SK-N-SH treated with all-trans-retinoic acid at 6 μM for 48 hours (cell line): ENCODE measurements around the gene RPTN.

Experiments used
- ARNTL ChIP-seq: fragments of 450-650 bp; formaldehyde crosslinking; IDR thresholded peaks from 2 replicates; pipeline ENCODE4 v1.5.0; 2020; ENCODE audit warnings: low read depth, mild to moderate bottlenecking, moderate library complexity, borderline replicate concordance
- POU6F1 ChIP-seq: fragments of 250-450 bp; sonication (Bioruptor Pico); IDR thresholded peaks from 2 replicates; pipeline ENCODE4 v1.8.0; 2021; ENCODE audit warnings: low read depth, mild to moderate bottlenecking, moderate library complexity, borderline replicate concordance
- RARB ChIP-seq: fragments of 250-450 bp; sonication (Bioruptor Pico); IDR thresholded peaks from 2 replicates; pipeline ENCODE4 v1.8.0; 2021; ENCODE audit warnings: mild to moderate bottlenecking, moderate library complexity
- TCF4 ChIP-seq: fragments of 250-450 bp; sonication (Bioruptor Pico); IDR thresholded peaks from 2 replicates; pipeline ENCODE4 v1.8.0; 2021; ENCODE audit warnings: mild to moderate bottlenecking, moderate library complexity, borderline replicate concordance
- TOX ChIP-seq: fragments of 250-450 bp; sonication (Bioruptor Pico); IDR thresholded peaks from 2 replicates; pipeline ENCODE4 v1.8.0; 2021; ENCODE audit warnings: mild to moderate bottlenecking, moderate library complexity, borderline replicate concordance
- TSHZ2 ChIP-seq: fragments of 250-450 bp; sonication (Bioruptor Pico); IDR thresholded peaks from 2 replicates; pipeline ENCODE4 v1.5.0; 2020; ENCODE audit warnings: mild to moderate bottlenecking, moderate library complexity
- ZC3H10 ChIP-seq: fragments of 250-450 bp; sonication (Bioruptor Pico); IDR thresholded peaks from 2 replicates; pipeline ENCODE4 v1.5.1; 2021; ENCODE audit warnings: mild to moderate bottlenecking, moderate library complexity
- ZFP3 ChIP-seq: fragments of 250-450 bp; sonication (Bioruptor Pico); IDR thresholded peaks from 2 replicates; pipeline ENCODE4 v1.5.0; 2020; ENCODE audit warnings: mild to moderate bottlenecking, moderate library complexity
- ZFP30 ChIP-seq: fragments of 450-650 bp; formaldehyde crosslinking; IDR thresholded peaks from 2 replicates; pipeline ENCODE4 v1.5.0; 2022; ENCODE audit warnings: mild to moderate bottlenecking, moderate library complexity
- ZNF565 ChIP-seq: fragments of 450-650 bp; formaldehyde crosslinking; conservative IDR thresholded peaks from 2 replicates; pipeline ENCODE4 v1.5.0; 2020; ENCODE audit warnings: low read depth, mild to moderate bottlenecking, moderate library complexity
- ZNF70 ChIP-seq: fragments of 450-650 bp; formaldehyde crosslinking; IDR thresholded peaks from 2 replicates; pipeline ENCODE4 v1.5.0; 2020; ENCODE audit warnings: mild to moderate bottlenecking, moderate library complexity
- TF ChIP-seq, protein P1 (sequence below): fragments of 250-450 bp; sonication (Bioruptor Pico); IDR thresholded peaks from 2 replicates; pipeline ENCODE4 v1.5.1; 2020; ENCODE audit warnings: low read depth, mild to moderate bottlenecking, moderate library complexity
- TF ChIP-seq, protein P2 (sequence below): fragments of 250-450 bp; sonication (Bioruptor Pico); IDR thresholded peaks from 2 replicates; pipeline ENCODE4 v1.8.0; 2020; ENCODE audit warnings: mild to moderate bottlenecking, moderate library complexity, borderline replicate concordance

- TF ChIP-seq ARNTL (CRISPR knock-in tag), result no peak
- TF ChIP-seq ZFP3 (CRISPR knock-in tag), result no peak
- no peak for TF ChIP-seq TSHZ2 (CRISPR knock-in tag)
- no peak for TF ChIP-seq ZNF565 (CRISPR knock-in tag)
- no peak for TF ChIP-seq ZFP30 (CRISPR knock-in tag)
- TF ChIP-seq, protein P1, sequence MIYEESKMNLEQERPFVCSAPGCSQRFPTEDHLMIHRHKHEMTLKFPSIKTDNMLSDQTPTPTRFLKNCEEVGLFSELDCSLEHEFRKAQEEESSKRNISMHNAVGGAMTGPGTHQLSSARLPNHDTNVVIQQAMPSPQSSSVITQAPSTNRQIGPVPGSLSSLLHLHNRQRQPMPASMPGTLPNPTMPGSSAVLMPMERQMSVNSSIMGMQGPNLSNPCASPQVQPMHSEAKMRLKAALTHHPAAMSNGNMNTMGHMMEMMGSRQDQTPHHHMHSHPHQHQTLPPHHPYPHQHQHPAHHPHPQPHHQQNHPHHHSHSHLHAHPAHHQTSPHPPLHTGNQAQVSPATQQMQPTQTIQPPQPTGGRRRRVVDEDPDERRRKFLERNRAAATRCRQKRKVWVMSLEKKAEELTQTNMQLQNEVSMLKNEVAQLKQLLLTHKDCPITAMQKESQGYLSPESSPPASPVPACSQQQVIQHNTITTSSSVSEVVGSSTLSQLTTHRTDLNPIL, result no peak
- no peak for TF ChIP-seq ZC3H10
- TF ChIP-seq POU6F1, result no peak
- no peak for TF ChIP-seq ZNF70 (CRISPR knock-in tag)
- no peak for TF ChIP-seq RARB (CRISPR knock-in tag)
- no peak for TF ChIP-seq TOX (CRISPR knock-in tag)
- TF ChIP-seq, protein P2, sequence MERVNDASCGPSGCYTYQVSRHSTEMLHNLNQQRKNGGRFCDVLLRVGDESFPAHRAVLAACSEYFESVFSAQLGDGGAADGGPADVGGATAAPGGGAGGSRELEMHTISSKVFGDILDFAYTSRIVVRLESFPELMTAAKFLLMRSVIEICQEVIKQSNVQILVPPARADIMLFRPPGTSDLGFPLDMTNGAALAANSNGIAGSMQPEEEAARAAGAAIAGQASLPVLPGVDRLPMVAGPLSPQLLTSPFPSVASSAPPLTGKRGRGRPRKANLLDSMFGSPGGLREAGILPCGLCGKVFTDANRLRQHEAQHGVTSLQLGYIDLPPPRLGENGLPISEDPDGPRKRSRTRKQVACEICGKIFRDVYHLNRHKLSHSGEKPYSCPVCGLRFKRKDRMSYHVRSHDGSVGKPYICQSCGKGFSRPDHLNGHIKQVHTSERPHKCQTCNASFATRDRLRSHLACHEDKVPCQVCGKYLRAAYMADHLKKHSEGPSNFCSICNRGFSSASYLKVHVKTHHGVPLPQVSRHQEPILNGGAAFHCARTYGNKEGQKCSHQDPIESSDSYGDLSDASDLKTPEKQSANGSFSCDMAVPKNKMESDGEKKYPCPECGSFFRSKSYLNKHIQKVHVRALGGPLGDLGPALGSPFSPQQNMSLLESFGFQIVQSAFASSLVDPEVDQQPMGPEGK (CRISPR knock-in tag), result no peak
- TF ChIP-seq TCF4 (CRISPR knock-in tag), result no peak
Observed at GRCh38 chr1:152179566-152179965, 20.5 kb upstream of the RPTN start.
